Trophoblast cell (in vitro differentiated cells and primary cell): ENCODE data around the gene SRXN1.

Experiments used
- DNase-seq, 2 donors: peaks; one replicate each; pipeline ENCODE4 v3.0.0-alpha.2; 2016
- H2AFZ ChIP-seq: 2 replicates; pipeline ENCODE4 v1.6.1; 2013; ENCODE audit warnings: low read length, moderate library complexity, mild to moderate bottlenecking; ENCODE audit not compliant: insufficient read depth, poor library complexity
- H2AK5ac ChIP-seq: 2 replicates; pipeline ENCODE4 v1.6.1; 2013; ENCODE audit warnings: mild to moderate bottlenecking, low read length
- H2BK120ac ChIP-seq: 2 replicates; pipeline ENCODE4 v1.6.1; 2013; ENCODE audit warnings: low read length, mild to moderate bottlenecking, moderate library complexity; ENCODE audit not compliant: insufficient read depth, poor library complexity
- H2BK12ac ChIP-seq: 2 replicates; pipeline ENCODE4 v1.6.1; 2013; ENCODE audit warnings: mild to moderate bottlenecking, low read length, moderate library complexity
- H2BK5ac ChIP-seq: 2 replicates; pipeline ENCODE4 v1.6.1; 2013; ENCODE audit warnings: low read length, low read depth, moderate library complexity, mild to moderate bottlenecking; ENCODE audit not compliant: poor library complexity
- H3K14ac ChIP-seq: 2 replicates; pipeline ENCODE4 v1.6.1; 2013; ENCODE audit warnings: mild to moderate bottlenecking, low read length
- H3K18ac ChIP-seq: 2 replicates; pipeline ENCODE4 v1.6.1; 2013; ENCODE audit warnings: mild to moderate bottlenecking, low read length
- H3K23ac ChIP-seq: 2 replicates; pipeline ENCODE4 v1.6.1; 2013; ENCODE audit warnings: low read length
- H3K27ac ChIP-seq: 2 replicates; pipeline ENCODE4 v1.5.1; 2013; ENCODE audit warnings: low read depth, mild to moderate bottlenecking, inconsistent platforms, low read length, moderate library complexity
- H3K27me3 ChIP-seq: 2 replicates; pipeline ENCODE4 v1.6.1; 2013; ENCODE audit warnings: inconsistent platforms, mild to moderate bottlenecking, low read length, moderate library complexity; ENCODE audit not compliant: insufficient read depth
- H3K36me3 ChIP-seq, 2 experiments: 1 replicate in 1 of 2; 2 replicates in 1 of 2; pipeline ENCODE4 v1.6.1; 2013; ENCODE audit warnings: low read length in 2 of 2, mild to moderate bottlenecking in 2 of 2, moderate library complexity in 1 of 2; ENCODE audit not compliant: insufficient read depth in 2 of 2, control insufficient read depth in 1 of 2
- H3K4ac ChIP-seq: 2 replicates; pipeline ENCODE4 v1.6.1; 2013; ENCODE audit warnings: low read depth, mild to moderate bottlenecking, low read length, moderate library complexity
- H3K4me1 ChIP-seq, 2 experiments: 1 replicate in 1 of 2; 2 replicates in 1 of 2; pipeline ENCODE4 v1.6.1; 2013; ENCODE audit warnings: low read length in 2 of 2, mild to moderate bottlenecking in 2 of 2, moderate library complexity in 1 of 2; ENCODE audit not compliant: insufficient read depth in 2 of 2, control insufficient read depth in 1 of 2
- H3K4me2 ChIP-seq: 2 replicates; pipeline ENCODE4 v1.6.1; 2013; ENCODE audit warnings: inconsistent platforms, mild to moderate bottlenecking, low read length, moderate library complexity
- H3K4me3 ChIP-seq: 2 replicates; pipeline ENCODE4 v1.5.1; 2013; ENCODE audit warnings: mild to moderate bottlenecking, low read depth, low read length, inconsistent platforms
- H3K79me1 ChIP-seq: one replicate; pipeline ENCODE4 v1.6.1; 2013; ENCODE audit warnings: low read length
- H3K79me2 ChIP-seq: 2 replicates; pipeline ENCODE4 v1.6.1; 2013; ENCODE audit warnings: low read length, mild to moderate bottlenecking; ENCODE audit not compliant: control insufficient read depth, insufficient read depth, poor library complexity
- H3K9ac ChIP-seq: 2 replicates; pipeline ENCODE4 v1.6.1; 2013; ENCODE audit warnings: mild to moderate bottlenecking, low read length
- H3K9me3 ChIP-seq: 2 replicates; pipeline ENCODE4 v1.6.1; 2013; ENCODE audit warnings: low read depth, mild to moderate bottlenecking, control low read depth, inconsistent platforms, low read length; ENCODE audit not compliant: insufficient read depth
- H4K12ac ChIP-seq: 2 replicates; pipeline ENCODE4 v1.6.1; 2013; ENCODE audit warnings: low read depth, mild to moderate bottlenecking, low read length, moderate library complexity
- H4K8ac ChIP-seq: 2 replicates; pipeline ENCODE4 v1.6.1; 2013; ENCODE audit warnings: low read depth, mild to moderate bottlenecking, low read length, moderate library complexity
- H4K91ac ChIP-seq: one replicate; pipeline ENCODE4 v1.6.1; 2013; ENCODE audit warnings: low read depth, mild to moderate bottlenecking, low read length, moderate library complexity
- WGBS: extraction: QIAGEN DNeasy Blood & Tissue Kit; methylation state at CpG from one replicate; pipeline ENCODE4 v1.1.7; 2013; ENCODE audit warnings: missing lambda C conversion rate; ENCODE audit not compliant: insufficient read length, insufficient coverage; ENCODE audit errors: extremely low coverage; 5-methylcytosine and 5-hydroxymethylcytosine counted together

The SRXN1 gene

GRCh38 chr20:610130-611046, 42.6 kb downstream of the SRXN1 start, which contains the start of gene TCF15:
Gene TCF15 (minus strand): TSS chr20:610309. CDS start chr20:610237, 72 bp downstream.
- peaks cover 21 to 27% of the 10 kb centered on the region in 2 experiments for H3K4me1 ChIP-seq
- no peak within 1 kb of the TSS for H3K27ac ChIP-seq
- peaks cover 2% of the 10 kb centered on the region for H3K9me3 ChIP-seq
- H2BK120ac ChIP-seq: no peak within 1 kb of the TSS
- WGBS: no CpG with 5 or more reads among the region's 84 CpGs
- H3K4me3 ChIP-seq: peak within 1 kb of the TSS; percentile 67
- no peak for DNase-seq
- H3K23ac ChIP-seq: no peak within 1 kb of the TSS
- H4K12ac ChIP-seq: no peak within 1 kb of the TSS
- no peak within 1 kb of the TSS for H4K8ac ChIP-seq
- H3K36me3 ChIP-seq: no peaks in the 10 kb centered on the region
- no peak within 1 kb of the TSS for H2AK5ac ChIP-seq
- no peak within 1 kb of the TSS for H3K4ac ChIP-seq
- no peak within 1 kb of the TSS for H3K14ac ChIP-seq
- H3K9ac ChIP-seq: no peak within 1 kb of the TSS
- H3K79me2 ChIP-seq: no peaks in the 10 kb centered on the region
- peaks cover 25% of the 10 kb centered on the region for H3K27me3 ChIP-seq
- H2AFZ ChIP-seq: no peak within 1 kb of the TSS
- no peak within 1 kb of the TSS for H2BK12ac ChIP-seq
- peak within 1 kb of the TSS; percentile 62 for H3K4me2 ChIP-seq
- peaks cover 1% of the 10 kb centered on the region for H3K79me1 ChIP-seq
- H3K18ac ChIP-seq: no peak within 1 kb of the TSS
- no peak within 1 kb of the TSS for H2BK5ac ChIP-seq
- H4K91ac ChIP-seq: no peak within 1 kb of the TSS

DNA sequence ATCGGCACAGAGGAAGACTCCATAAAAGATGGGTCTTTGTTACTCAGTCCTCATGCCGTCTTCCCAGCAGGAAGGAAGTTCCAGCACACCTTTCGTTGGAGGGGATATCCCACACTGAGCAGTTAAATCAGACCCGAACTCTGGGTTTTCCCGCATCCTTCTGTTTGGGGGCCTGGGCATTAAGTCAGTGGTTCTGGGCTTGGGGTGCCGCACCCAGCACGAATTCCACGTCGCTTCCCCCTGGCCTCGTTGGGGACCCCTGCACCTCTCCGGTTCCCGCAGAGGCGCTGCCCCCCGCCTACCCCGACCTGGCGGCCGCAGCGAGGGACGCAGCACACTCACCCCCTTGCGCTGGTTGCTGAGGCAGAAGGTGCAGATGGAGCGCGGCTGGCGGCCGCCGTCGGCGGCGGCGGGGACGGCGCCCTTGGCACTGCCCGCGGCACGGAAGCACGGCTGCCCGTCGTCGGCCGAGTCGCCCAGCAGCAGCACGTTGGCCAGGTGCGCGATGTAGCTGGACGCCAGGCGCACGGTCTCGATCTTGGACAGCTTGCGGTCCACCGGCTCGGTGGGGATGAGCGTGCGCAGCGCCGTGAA, 43.5 kb downstream of the SRXN1 start:
- no peak overlapping the region for H2BK5ac ChIP-seq
- H3K9ac ChIP-seq: no peak overlapping the region
- H2AFZ ChIP-seq: no peak overlapping the region
- H3K4me1 ChIP-seq: peaks cover 26 to 35% of the 10 kb centered on the region in 2 experiments
- H3K79me2 ChIP-seq: no peaks in the 10 kb centered on the region
- H3K18ac ChIP-seq: no peak overlapping the region
- H3K4me3 ChIP-seq: no peak overlapping the region
- H3K4ac ChIP-seq: no peak overlapping the region
- H3K27ac ChIP-seq: no peak overlapping the region
- H3K79me1 ChIP-seq: peaks cover 5% of the 10 kb centered on the region
- DNase-seq: no peak
- no peak overlapping the region for H2BK120ac ChIP-seq
- H3K4me2 ChIP-seq: peak overlapping the region; percentile 62
- H3K23ac ChIP-seq: no peak overlapping the region
- H4K91ac ChIP-seq: no peak overlapping the region
- no peak overlapping the region for H2AK5ac ChIP-seq
- no peak overlapping the region for H4K12ac ChIP-seq
- peaks cover 2% of the 10 kb centered on the region for H3K9me3 ChIP-seq
- peaks cover 25% of the 10 kb centered on the region for H3K27me3 ChIP-seq
- no peak overlapping the region for H4K8ac ChIP-seq
- no CpG with 5 or more reads among the region's 54 CpGs for WGBS
- H3K14ac ChIP-seq: no peak overlapping the region
- H3K36me3 ChIP-seq: no peaks in the 10 kb centered on the region
- H2BK12ac ChIP-seq: no peak overlapping the region

GRCh38 chr20:608970-609369, 44.0 kb downstream of the SRXN1 start:
- Histone ChIP-seq H3K9me3 (peaks cover 2% of the 10 kb centered on the region), H2BK5ac (no peak overlapping the region), H3K36me3 (no peaks in the 10 kb centered on the region), H3K4me3 (no peak overlapping the region), H3K27ac (no peak overlapping the region), H4K91ac (no peak overlapping the region), H3K27me3 (peaks cover 25% of the 10 kb centered on the region), H3K9ac (no peak overlapping the region), H3K79me1 (peaks cover 5% of the 10 kb centered on the region), H2BK120ac (no peak overlapping the region), H4K12ac (no peak overlapping the region), H2BK12ac (no peak overlapping the region), H3K14ac (no peak overlapping the region), H3K4me2 (no peak overlapping the region), H4K8ac (no peak overlapping the region), H3K4me1 (peaks cover 28 to 37% of the 10 kb centered on the region in 2 experiments), H3K23ac (no peak overlapping the region), H3K79me2 (no peaks in the 10 kb centered on the region), H2AFZ (no peak overlapping the region), H3K4ac (no peak overlapping the region), H2AK5ac (no peak overlapping the region), H3K18ac (no peak overlapping the region)
- no CpG with 5 or more reads among the region's 8 CpGs for WGBS
- no peak for DNase-seq

DNA sequence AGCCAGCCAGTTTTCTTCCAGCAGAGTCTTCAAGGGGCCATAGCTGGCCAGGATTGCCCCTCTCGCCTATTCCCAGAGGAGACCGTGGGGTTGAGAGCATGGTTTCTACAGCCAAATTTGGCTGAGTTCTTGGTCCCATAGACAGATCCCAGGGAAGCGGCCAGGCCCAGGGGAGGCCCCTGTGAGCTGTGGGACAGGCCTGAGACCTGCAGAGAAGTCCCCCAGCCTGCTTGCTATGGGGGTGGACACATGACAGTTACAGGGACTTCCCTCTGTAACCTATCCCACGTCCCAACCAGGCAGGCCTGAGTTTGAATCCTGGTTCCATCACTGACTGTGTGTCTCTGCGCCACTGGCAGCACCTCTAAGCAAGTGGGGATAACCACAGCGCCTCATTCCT, 45.5 kb downstream of the SRXN1 start:
- H3K79me2 ChIP-seq: no peaks in the 10 kb centered on the region
- peaks cover 25% of the 10 kb centered on the region for H3K27me3 ChIP-seq
- peaks cover 28 to 37% of the 10 kb centered on the region in 2 experiments for H3K4me1 ChIP-seq
- WGBS: no CpG with 5 or more reads among the region's 6 CpGs
- no peak overlapping the region for H3K4me3 ChIP-seq
- H2AFZ ChIP-seq: no peak overlapping the region
- H3K4me2 ChIP-seq: no peak overlapping the region
- H4K8ac ChIP-seq: no peak overlapping the region
- no peak for DNase-seq
- H3K4ac ChIP-seq: no peak overlapping the region
- peaks cover 2% of the 10 kb centered on the region for H3K9me3 ChIP-seq
- H3K14ac ChIP-seq: no peak overlapping the region
- H3K27ac ChIP-seq: no peak overlapping the region
- no peak overlapping the region for H2BK120ac ChIP-seq
- no peak overlapping the region for H2BK5ac ChIP-seq
- no peak overlapping the region for H4K91ac ChIP-seq
- no peak overlapping the region for H2AK5ac ChIP-seq
- no peaks in the 10 kb centered on the region for H3K36me3 ChIP-seq
- H4K12ac ChIP-seq: no peak overlapping the region
- H3K9ac ChIP-seq: no peak overlapping the region
- H3K23ac ChIP-seq: no peak overlapping the region
- H3K18ac ChIP-seq: no peak overlapping the region
- no peak overlapping the region for H2BK12ac ChIP-seq
- H3K79me1 ChIP-seq: peaks cover 5% of the 10 kb centered on the region
